Stimulated activated naive CD4-positive, alpha-beta T cell treated with Interleukin-2 at 50 U/mL for 16 hours (primary cell): Measurements from ENCODE around the gene ZNF772.

ENCODE experiments used
- DNase-seq: peaks from one replicate; lab custom pipeline; 2025; lab: John Stamatoyannopoulos, UW

ZNF772 gene

DNA sequence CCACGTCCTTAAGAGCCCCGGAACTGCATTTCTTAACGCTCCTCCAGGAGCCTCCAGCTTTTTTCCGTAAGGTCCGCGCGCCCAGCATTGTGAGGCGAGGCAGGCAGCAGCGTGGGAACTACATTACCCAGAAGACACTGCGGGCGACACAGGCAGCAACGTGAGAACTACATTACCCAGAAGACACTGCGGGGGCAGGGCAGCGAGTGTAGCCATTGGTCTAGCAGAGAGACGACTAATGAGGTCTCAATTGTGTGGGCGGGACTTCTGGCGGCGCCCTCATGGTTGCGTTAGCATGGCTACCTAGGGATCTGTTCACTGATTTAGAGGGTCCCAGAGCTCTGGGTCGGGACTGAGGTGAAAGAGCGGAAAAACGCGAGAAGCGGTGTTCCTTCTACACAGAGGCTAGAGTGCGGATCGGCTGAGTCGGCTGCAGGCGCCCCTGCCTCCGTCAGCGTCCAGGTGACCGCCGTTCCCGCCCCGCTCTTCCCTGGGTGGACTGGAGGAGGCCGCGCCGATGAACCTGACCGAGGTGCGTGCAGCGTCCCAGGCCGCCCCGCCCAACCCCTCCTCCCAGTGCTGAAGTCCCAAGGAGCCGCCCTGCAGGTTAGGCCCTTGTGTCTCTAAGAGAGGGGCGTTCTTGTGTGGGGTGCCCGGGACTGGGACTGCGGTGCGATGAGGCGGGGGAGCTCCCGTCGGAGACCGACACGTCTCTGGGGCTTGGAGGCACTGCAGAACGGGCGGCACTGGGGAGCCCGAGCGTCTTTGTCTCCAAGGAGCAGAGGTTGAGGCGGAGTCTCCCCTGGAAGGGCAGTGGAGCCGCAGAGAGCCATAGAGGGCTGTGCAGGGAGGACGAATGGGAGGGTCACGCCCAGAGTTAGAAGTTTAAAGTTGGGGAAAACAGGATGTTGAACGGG, 42.0 kb downstream of the ZNF772 start, which contains the start of gene ZNF749:
ZNF749 (plus strand) TSS at position 264 of the 917 bp plus-strand sequence; CDS start at position 518, 254 bp downstream.
- DNase-seq, result peak; percentile 98

DNA sequence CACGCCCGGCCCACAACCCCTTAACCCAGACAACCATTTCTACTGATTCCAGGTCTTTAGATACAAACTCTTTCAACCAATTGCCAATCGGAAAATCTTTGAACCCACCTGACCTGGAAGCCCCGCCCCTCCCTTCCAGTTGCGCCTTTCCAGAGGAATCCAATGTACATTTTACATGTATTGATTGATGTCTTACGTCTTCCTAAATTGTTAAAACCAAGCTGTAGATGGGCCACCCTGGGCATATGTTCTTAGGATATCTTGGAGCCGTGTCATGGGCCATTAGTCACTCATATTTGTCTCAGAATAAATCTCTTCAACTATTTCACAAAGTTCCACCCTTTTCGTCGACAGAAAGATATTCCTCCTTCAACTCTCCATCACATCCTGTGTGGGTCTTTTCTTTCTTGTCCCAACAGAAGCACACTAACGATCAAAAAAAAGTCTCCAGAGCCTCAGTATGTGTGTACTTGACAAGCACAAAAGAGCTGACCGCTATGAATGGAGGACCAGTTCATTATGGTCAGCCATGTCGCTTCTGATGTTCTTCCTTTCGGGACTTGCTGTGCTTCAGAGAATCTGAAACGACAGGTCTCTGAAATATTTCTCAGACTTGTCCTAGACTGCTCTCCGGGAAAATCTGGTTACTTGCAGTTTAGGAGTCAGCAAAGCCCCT, 42.8 kb downstream of the ZNF772 start:
- no peak for DNase-seq

DNA sequence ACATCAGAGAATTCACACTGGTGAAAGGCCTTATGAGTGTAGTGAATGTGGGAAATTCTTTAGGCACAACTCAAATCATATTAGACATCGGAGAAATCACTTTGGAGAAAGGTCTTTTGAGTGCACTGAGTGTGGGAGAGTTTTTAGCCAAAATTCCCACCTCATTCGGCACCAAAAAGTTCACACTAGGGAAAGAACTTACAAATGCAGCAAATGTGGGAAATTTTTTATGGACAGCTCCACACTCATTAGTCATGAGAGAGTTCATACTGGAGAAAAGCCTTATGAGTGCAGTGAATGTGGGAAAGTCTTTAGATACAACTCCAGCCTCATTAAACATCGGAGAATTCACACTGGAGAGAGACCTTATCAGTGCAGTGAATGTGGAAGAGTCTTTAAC, 56.3 kb downstream of the ZNF772 start:
- DNase-seq, result no peak

GRCh38 chr19:57419439-57419838, 57.9 kb downstream of the ZNF772 start:
- no peak for DNase-seq
